HEK293 (cell line): Measurements from ENCODE around the gene PIP4K2B.
A peak's percentile ranks its signal among the peaks of the same experiment; 100 is the strongest.

ENCODE experiments used
- CTCF ChIA-PET: fragments of 350-600 bp; formaldehyde crosslinking; extraction: SDS; loops from one replicate; lab custom pipeline; 2021; ENCODE audit warnings: antibody characterized with exemption; lab: Yijun Ruan, JAX
- POLR2A ChIA-PET: fragments of 300-600 bp; formaldehyde crosslinking; extraction: SDS; loops from one replicate; lab custom pipeline; 2020; ENCODE audit warnings: antibody characterized with exemption, inconsistent platforms; lab: Yijun Ruan, JAX
- H3K27ac ChIP-seq: fragments of 200-500 bp; sonication (Bioruptor generic); 2 replicates; pipeline ENCODE4 v1.5.1; 2014; ENCODE audit warnings: low read depth, low read length, control low read depth, inconsistent platforms; ENCODE audit errors: extremely low read depth
- H3K36me3 ChIP-seq, 2 experiments: fragments of 200-500 bp in 1 of 2; sonication (Bioruptor generic) in 1 of 2; 1 replicate in 1 of 2; 2 replicates in 1 of 2; pipeline ENCODE4 v1.5.1; 2014 to 2017; ENCODE audit warnings: inconsistent platforms in 2 of 2, low read length in 2 of 2; ENCODE audit not compliant: control insufficient read depth in 2 of 2, insufficient read depth in 1 of 2
- H3K4me1 ChIP-seq: fragments of 200-500 bp; sonication (Bioruptor generic); 2 replicates; pipeline ENCODE4 v1.5.1; 2014; ENCODE audit warnings: mild to moderate bottlenecking, low read length, inconsistent platforms; ENCODE audit not compliant: control insufficient read depth, insufficient read depth
- H3K4me3 ChIP-seq: 2 replicates; pipeline ENCODE4 v1.5.1; 2011; ENCODE audit warnings: low read depth, mild to moderate bottlenecking, control low read depth, low read length, moderate library complexity
- H3K9me3 ChIP-seq: fragments of 200-500 bp; sonication (Bioruptor generic); 2 replicates; pipeline ENCODE4 v1.5.1; 2014; ENCODE audit warnings: low read depth, low read length, inconsistent platforms; ENCODE audit not compliant: control insufficient read depth, insufficient read depth
- GLIS2 ChIP-seq: fragments of 450-650 bp; formaldehyde crosslinking; IDR thresholded peaks from 2 replicates; pipeline ENCODE4 v1.5.1; 2016; ENCODE audit warnings: missing biosample characterization, missing genetic modification characterization
- ZFP69B ChIP-seq: fragments of 450-650 bp; formaldehyde crosslinking; IDR thresholded peaks from 2 replicates; pipeline ENCODE4 v1.5.1; 2016; ENCODE audit warnings: missing biosample characterization, missing genetic modification characterization

Gene PIP4K2B

DNA sequence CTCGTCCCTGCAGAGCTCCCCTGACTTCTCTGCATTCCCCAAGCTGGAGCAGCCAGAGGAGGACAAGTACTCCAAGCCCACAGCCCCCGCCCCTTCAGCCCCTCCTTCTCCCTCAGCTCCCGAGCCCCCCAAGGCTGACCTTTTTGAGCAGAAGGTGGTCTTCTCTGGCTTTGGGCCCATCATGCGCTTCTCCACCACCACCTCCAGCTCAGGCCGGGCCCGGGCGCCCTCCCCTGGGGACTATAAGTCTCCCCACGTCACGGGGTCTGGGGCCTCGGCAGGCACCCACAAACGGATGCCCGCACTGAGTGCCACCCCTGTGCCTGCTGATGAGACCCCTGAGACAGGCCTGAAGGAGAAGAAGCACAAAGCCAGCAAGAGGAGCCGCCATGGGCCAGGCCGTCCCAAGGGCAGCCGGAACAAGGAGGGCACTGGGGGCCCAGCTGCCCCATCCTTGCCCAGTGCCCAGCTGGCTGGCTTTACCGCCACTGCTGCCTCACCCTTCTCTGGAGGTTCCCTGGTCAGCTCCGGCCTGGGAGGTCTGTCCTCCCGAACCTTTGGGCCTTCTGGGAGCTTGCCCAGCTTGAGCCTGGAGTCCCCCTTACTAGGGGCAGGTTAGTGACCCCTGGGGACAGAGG, 82.9 kb downstream of the PIP4K2B start:
- ChIA-PET CTCF (interaction anchor here (3.7 kb wide), 1 partner anchor 19 kb away, joined by 15 read pairs; no protein-coding TSS in a partner anchor), POLR2A (interaction anchor here (0.5 to 2.5 kb wide), 7 partner anchors 8 to 78 kb away, joined by 3 to 18 read pairs (median 5); partner anchors contain the start of genes CISD3 and MLLT6)
- Histone ChIP-seq H3K27ac (no peak overlapping the region), H3K4me1 (no peaks in the 10 kb centered on the region), H3K36me3 (peaks cover 3 to 91% of the 10 kb centered on the region in 2 experiments; a peak in 2 of 3 replicates), H3K9me3 (no peaks in the 10 kb centered on the region), H3K4me3 (no peak overlapping the region)
- TF ChIP-seq GLIS2 (tag by site-specific recombination) = 0 out of 2 replicates have a peak, but pooled peaks have one; percentile 10
- no peak for TF ChIP-seq ZFP69B
